Measurements from ENCODE around the gene HAVCR1.
"Not testable (repeated sequence)": the region's sequence is repeated elsewhere in the genome, so short reads cannot be mapped to it uniquely, and the experiment has no call there.

The HAVCR1 gene

DNA sequence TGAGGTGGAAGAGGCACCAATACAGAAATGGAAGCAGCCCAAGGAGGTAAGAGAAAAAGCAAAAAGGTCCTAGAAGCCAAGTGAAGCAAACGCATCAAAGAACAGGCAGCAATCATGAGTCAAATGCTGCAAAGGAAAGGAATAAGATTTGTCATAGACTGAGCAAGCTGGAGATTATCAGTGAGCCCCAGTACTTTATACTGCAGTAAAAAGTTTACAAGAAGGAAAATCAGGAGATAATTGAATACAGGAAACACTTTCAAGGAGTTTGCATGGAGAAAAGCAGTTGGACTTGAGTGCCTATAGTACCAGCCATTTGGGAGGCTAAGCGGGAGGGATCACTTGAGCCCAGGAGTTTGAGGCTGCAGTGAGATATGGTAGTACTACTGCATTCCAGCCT, 7.2 kb upstream of the HAVCR1 start:
- DNase-seq (ENCODE audit: low read depth, low spot score), result no peak
- no peak for TF ChIP-seq ZNF274 (IDR thresholded peaks at IDR 0.05; ENCODE audit: low read depth, low read length)
- no peak for TF ChIP-seq SUZ12 (IDR thresholded peaks at IDR 0.05; ENCODE audit: extremely low read depth, insufficient read depth, insufficient read length)
- no peak for TF ChIP-seq YY1 (IDR thresholded peaks at IDR 0.05; ENCODE audit: insufficient read depth, insufficient read length)

DNA sequence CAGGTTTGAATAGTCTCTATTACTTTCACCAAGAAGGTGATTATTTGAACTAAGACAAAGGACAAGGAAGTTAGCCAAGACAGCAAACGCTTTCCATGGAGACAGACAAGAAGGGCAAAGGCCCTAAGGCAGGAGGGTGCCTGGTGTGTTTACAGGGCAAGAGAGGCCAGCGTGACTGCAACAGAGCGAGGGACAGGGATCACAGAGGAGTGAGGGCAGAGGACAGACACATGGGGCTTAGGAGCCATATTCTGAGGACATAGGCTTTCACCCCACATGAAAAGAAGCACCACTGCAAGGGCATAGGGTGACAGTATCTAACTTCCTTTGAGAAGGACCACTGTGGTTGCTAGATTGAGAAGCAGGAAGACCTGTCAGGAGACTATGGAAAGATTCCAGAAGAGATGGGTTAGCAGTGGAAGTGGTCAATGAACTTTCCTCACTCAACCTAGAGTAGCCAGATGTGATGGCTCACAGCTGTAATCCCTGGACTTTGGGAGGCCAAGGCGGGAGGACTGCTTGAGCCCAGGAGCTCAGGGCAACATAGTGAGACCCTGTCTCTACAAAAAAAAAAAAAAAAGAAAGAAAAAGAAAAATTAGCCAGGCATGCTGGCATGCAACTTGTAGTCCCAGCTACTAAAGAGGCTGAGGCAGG, 5.0 kb upstream of the HAVCR1 start:
- Histone ChIP-seq H3K9me3 (ENCODE audit: insufficient read depth, low read length) (no peaks in the 10 kb centered on the region), H3K4me1 (ENCODE audit: insufficient read depth, insufficient read length) (no peaks in the 10 kb centered on the region), H3K36me3 (ENCODE audit: insufficient read depth, insufficient read length, low read length) (no peaks in the 10 kb centered on the region), H3K9ac (ENCODE audit: insufficient read length, low read depth) (no peak overlapping the region), H3K27me3 (ENCODE audit: insufficient read depth, insufficient read length) (no peaks in the 10 kb centered on the region), H3K4me3 (ENCODE audit: insufficient read length, low read depth) (no peak overlapping the region)
- no peak for DNase-seq (ENCODE audit: low read depth, low spot score)
- TF ChIP-seq SUZ12 (IDR thresholded peaks at IDR 0.05; ENCODE audit: extremely low read depth, insufficient read depth, insufficient read length) (no peak), ZNF274 (IDR thresholded peaks at IDR 0.05; ENCODE audit: low read depth, low read length) (no peak), YY1 (IDR thresholded peaks at IDR 0.05; ENCODE audit: insufficient read depth, insufficient read length) (no peak)

More for the DNA sequence above, 7.2 kb upstream of the HAVCR1 start:
- Histone ChIP-seq H3K27me3 (ENCODE audit: insufficient read depth, insufficient read length) (no peaks in the 10 kb centered on the region), H3K9me3 (ENCODE audit: insufficient read depth, low read length) (no peaks in the 10 kb centered on the region), H3K4me1 (ENCODE audit: insufficient read depth, insufficient read length) (no peaks in the 10 kb centered on the region), H3K36me3 (ENCODE audit: insufficient read depth, insufficient read length, low read length) (no peaks in the 10 kb centered on the region), H3K9ac (ENCODE audit: insufficient read length, low read depth) (no peak overlapping the region), H3K4me3 (ENCODE audit: insufficient read length, low read depth) (no peak overlapping the region)

- TF ChIP-seq SUZ12 (IDR thresholded peaks at IDR 0.05; ENCODE audit: extremely low read depth, insufficient read depth, insufficient read length) (no peak), ZNF274 (IDR thresholded peaks at IDR 0.05; ENCODE audit: low read depth, low read length) (no peak), YY1 (IDR thresholded peaks at IDR 0.05; ENCODE audit: insufficient read depth, insufficient read length) (no peak)
- no peaks in the 10 kb centered on the region for H3K36me3 ChIP-seq (ENCODE audit: insufficient read depth, insufficient read length, low read length)
- no peaks in the 10 kb centered on the region for H3K4me1 ChIP-seq (ENCODE audit: insufficient read depth, insufficient read length)
- no peak overlapping the region for H3K9ac ChIP-seq (ENCODE audit: insufficient read length, low read depth)
- H3K4me3 ChIP-seq (ENCODE audit: insufficient read length, low read depth), result no peak overlapping the region
- no peaks in the 10 kb centered on the region for H3K27me3 ChIP-seq (ENCODE audit: insufficient read depth, insufficient read length)
- no peaks in the 10 kb centered on the region for H3K9me3 ChIP-seq (ENCODE audit: insufficient read depth, low read length)
- DNase-seq (ENCODE audit: low read depth, low spot score), result no peak
These were observed 975 bp upstream of the HAVCR1 start for GRCh38 chr5:157059891-157060290.

DNA sequence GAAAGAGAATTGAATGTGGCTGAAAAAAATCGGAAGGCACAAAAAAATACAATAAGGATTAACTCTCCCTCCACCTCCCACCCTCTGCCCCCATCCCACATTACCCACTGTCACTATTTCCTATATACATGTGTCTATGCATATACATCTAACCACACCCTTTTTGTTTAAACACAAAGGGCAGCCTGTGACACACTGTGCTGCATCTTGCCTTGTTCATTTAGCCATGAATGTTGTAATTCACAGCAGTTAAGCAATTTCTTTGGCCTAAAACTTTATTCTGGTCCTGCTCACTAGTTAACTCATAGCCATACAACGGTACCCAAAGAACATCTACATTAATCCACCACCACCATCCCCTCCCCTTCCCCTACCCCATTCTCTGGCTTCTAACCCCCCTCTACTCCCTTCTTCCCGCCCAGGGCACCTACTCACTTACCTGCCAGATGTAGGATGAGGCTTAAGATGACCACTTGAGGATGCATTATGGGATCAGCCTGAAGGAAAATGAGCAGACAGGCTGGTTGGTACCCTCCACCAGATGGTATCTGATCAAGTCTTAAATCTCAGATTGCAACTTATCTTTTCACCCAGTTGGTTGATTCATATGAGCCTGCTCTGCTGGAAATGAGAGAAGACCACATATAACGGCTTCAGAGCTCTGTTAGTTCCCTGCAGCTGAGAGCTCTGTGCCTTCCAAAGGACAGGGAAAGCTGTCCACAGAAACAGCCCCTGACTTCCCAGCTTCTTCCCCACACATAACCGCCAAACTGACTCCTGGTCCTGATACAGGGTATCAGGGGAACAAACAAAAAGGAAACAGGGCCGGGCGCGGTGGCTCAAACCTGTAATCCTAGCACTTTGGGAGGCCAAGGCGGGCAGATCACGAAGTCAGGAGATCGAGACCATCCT, 1.2 kb downstream of the HAVCR1 start:
- Histone ChIP-seq H3K9me3 (ENCODE audit: insufficient read depth, low read length) (no peaks in the 10 kb centered on the region), H3K36me3 (ENCODE audit: insufficient read depth, insufficient read length, low read length) (no peaks in the 10 kb centered on the region), H3K4me1 (ENCODE audit: insufficient read depth, insufficient read length) (no peaks in the 10 kb centered on the region), H3K4me3 (ENCODE audit: insufficient read length, low read depth) (no peak overlapping the region), H3K27me3 (ENCODE audit: insufficient read depth, insufficient read length) (no peaks in the 10 kb centered on the region), H3K9ac (ENCODE audit: insufficient read length, low read depth) (no peak overlapping the region)
- no peak for DNase-seq (ENCODE audit: low read depth, low spot score)
- TF ChIP-seq YY1 (IDR thresholded peaks at IDR 0.05; ENCODE audit: insufficient read depth, insufficient read length) (no peak), SUZ12 (IDR thresholded peaks at IDR 0.05; ENCODE audit: extremely low read depth, insufficient read depth, insufficient read length) (no peak), ZNF274 (IDR thresholded peaks at IDR 0.05; ENCODE audit: low read depth, low read length) (no peak)

DNA sequence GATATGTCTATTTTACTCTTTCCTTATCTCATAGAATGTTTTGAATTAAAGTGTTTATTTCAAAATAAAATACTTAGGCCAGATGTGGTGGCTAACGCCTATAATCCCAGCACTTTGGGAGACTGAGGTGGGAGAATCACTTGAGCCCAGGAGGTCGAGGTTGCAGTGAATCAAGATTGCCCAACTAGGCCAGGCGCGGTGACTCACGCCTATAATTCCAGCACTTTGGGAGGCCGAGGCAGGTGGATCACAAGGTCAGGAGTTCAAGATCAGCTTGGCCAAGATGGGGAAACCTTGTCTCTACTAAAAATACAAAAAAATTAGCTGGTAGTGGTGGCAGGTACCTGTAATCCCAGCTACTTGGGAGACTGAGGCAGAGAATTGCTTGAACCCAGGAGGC, 2.1 kb downstream of the HAVCR1 start:
- not testable (repeated sequence) for H3K27me3 ChIP-seq (ENCODE audit: insufficient read depth, insufficient read length); H3K4me1 ChIP-seq (ENCODE audit: insufficient read depth, insufficient read length); H3K9me3 ChIP-seq (ENCODE audit: insufficient read depth, low read length); H3K9ac ChIP-seq (ENCODE audit: insufficient read length, low read depth); H3K36me3 ChIP-seq (ENCODE audit: insufficient read depth, insufficient read length, low read length); H3K4me3 ChIP-seq (ENCODE audit: insufficient read length, low read depth); DNase-seq (ENCODE audit: low read depth, low spot score)

GRCh38 chr5:157051604-157052245, 7.2 kb downstream of the HAVCR1 start:
- no peak overlapping the region for H3K9ac ChIP-seq (ENCODE audit: insufficient read length, low read depth)
- no peaks in the 10 kb centered on the region for H3K4me1 ChIP-seq (ENCODE audit: insufficient read depth, insufficient read length)
- no peaks in the 10 kb centered on the region for H3K36me3 ChIP-seq (ENCODE audit: insufficient read depth, insufficient read length, low read length)
- no peak for DNase-seq (ENCODE audit: low read depth, low spot score)
- no peak overlapping the region for H3K4me3 ChIP-seq (ENCODE audit: insufficient read length, low read depth)
- no peak for TF ChIP-seq ZNF274 (IDR thresholded peaks at IDR 0.05; ENCODE audit: low read depth, low read length)
- no peak for TF ChIP-seq YY1 (IDR thresholded peaks at IDR 0.05; ENCODE audit: insufficient read depth, insufficient read length)
- no peak for TF ChIP-seq SUZ12 (IDR thresholded peaks at IDR 0.05; ENCODE audit: extremely low read depth, insufficient read depth, insufficient read length)
- no peaks in the 10 kb centered on the region for H3K27me3 ChIP-seq (ENCODE audit: insufficient read depth, insufficient read length)
- H3K9me3 ChIP-seq (ENCODE audit: insufficient read depth, low read length), result no peaks in the 10 kb centered on the region

DNA sequence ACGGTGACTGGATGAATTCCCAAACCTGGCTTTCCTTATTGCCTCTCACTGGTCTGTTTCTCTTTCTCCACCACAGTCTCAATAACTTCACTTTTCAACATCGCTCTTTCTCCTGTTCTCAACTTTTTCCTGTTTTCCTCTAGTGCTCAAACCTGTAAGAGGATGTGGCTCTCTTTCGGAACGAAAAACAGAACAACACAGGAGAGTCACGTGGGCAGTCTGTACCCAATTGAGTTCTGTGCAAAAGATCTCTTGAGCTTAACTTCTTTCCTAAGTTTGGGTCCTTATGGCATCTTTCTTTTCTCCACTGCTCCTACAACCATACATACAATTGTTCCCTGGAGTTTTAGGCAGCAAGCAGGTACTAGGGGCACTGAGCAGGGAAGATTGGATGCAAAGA, 8.9 kb downstream of the HAVCR1 start:
- H3K9ac ChIP-seq (ENCODE audit: insufficient read length, low read depth), result no peak overlapping the region
- no peak for DNase-seq (ENCODE audit: low read depth, low spot score)
- H3K36me3 ChIP-seq (ENCODE audit: insufficient read depth, insufficient read length, low read length), result no peaks in the 10 kb centered on the region
- H3K4me1 ChIP-seq (ENCODE audit: insufficient read depth, insufficient read length), result no peaks in the 10 kb centered on the region
- no peak overlapping the region for H3K4me3 ChIP-seq (ENCODE audit: insufficient read length, low read depth)
- H3K27me3 ChIP-seq (ENCODE audit: insufficient read depth, insufficient read length), result no peaks in the 10 kb centered on the region
- TF ChIP-seq YY1 (IDR thresholded peaks at IDR 0.05; ENCODE audit: insufficient read depth, insufficient read length) (no peak), SUZ12 (IDR thresholded peaks at IDR 0.05; ENCODE audit: extremely low read depth, insufficient read depth, insufficient read length) (no peak), ZNF274 (IDR thresholded peaks at IDR 0.05; ENCODE audit: low read depth, low read length) (no peak)
- H3K9me3 ChIP-seq (ENCODE audit: insufficient read depth, low read length), result no peaks in the 10 kb centered on the region

Data from NT2/D1 (cell line).